ENCODE measurements around the gene ULK1. TPM values are rescaled to one million over a fixed set of nuclear protein-coding genes. Genes with fewer than 3 reads are reported as not detected.

ULK1 gene
- total RNA-seq, 4 donors from 2014 or later = 11.8 to 135 (median 38.8) TPM

GRCh38 chr12:131853832-131854797, 40.3 kb upstream of the ULK1 start:
- DNase-seq = no peak

GRCh38 chr12:131854861-131855476, 39.5 kb upstream of the ULK1 start:
- H3K9me3 ChIP-seq = no peaks in the 10 kb centered on the region
- no peaks in the 10 kb centered on the region for H3K27me3 ChIP-seq
- no peak for DNase-seq
- no peak overlapping the region for H3K27ac ChIP-seq
- H3K36me3 ChIP-seq = no peaks in the 10 kb centered on the region
- no peaks in the 10 kb centered on the region for H3K4me1 ChIP-seq
- TF ChIP-seq POLR2A (IDR thresholded peaks at IDR 0.05) = no peak
- no peak for TF ChIP-seq CTCF (IDR thresholded peaks at IDR 0.05)
- H3K4me3 ChIP-seq = no peak overlapping the region
- intact Hi-C loops (cut with DNase I; ENCODE audit: low total_unique reads) = no loop called here

More at GRCh38 chr12:131853832-131854797, 40.3 kb upstream of the ULK1 start:
- no peak overlapping the region for H3K27ac ChIP-seq
- no peaks in the 10 kb centered on the region for H3K9me3 ChIP-seq
- no peaks in the 10 kb centered on the region for H3K4me1 ChIP-seq
- H3K27me3 ChIP-seq = no peaks in the 10 kb centered on the region
- H3K36me3 ChIP-seq = no peaks in the 10 kb centered on the region
- TF ChIP-seq CTCF (IDR thresholded peaks at IDR 0.05) (no peak), POLR2A (IDR thresholded peaks at IDR 0.05) (no peak)
- no peak overlapping the region for H3K4me3 ChIP-seq
- intact Hi-C loops (cut with DNase I; ENCODE audit: low total_unique reads) = no loop called here

- Histone ChIP-seq H3K4me1 (no peaks in the 10 kb centered on the region), H3K36me3 (no peaks in the 10 kb centered on the region), H3K27ac (no peak overlapping the region), H3K4me3 (no peak overlapping the region), H3K9me3 (no peaks in the 10 kb centered on the region), H3K27me3 (no peaks in the 10 kb centered on the region)
- intact Hi-C loops (cut with DNase I; ENCODE audit: low total_unique reads) = no loop called here
- no peak for DNase-seq
- TF ChIP-seq POLR2A (IDR thresholded peaks at IDR 0.05) = no peak
- TF ChIP-seq CTCF (IDR thresholded peaks at IDR 0.05) = no peak
Measured at GRCh38 chr12:131855521-131856142, 38.8 kb upstream of the ULK1 start.

- intact Hi-C loops (cut with DNase I; ENCODE audit: low total_unique reads) = no loop called here
Measured at GRCh38 chr12:131856366-131857097, 37.9 kb upstream of the ULK1 start.

More at GRCh38 chr12:131856366-131857097, 37.9 kb upstream of the ULK1 start:
- no peaks in the 10 kb centered on the region for H3K9me3 ChIP-seq
- no peak for DNase-seq
- no peaks in the 10 kb centered on the region for H3K27me3 ChIP-seq
- TF ChIP-seq POLR2A (IDR thresholded peaks at IDR 0.05) (no peak), CTCF (IDR thresholded peaks at IDR 0.05) (no peak)
- no peaks in the 10 kb centered on the region for H3K4me1 ChIP-seq
- no peaks in the 10 kb centered on the region for H3K36me3 ChIP-seq
- no peak overlapping the region for H3K27ac ChIP-seq
- no peak overlapping the region for H3K4me3 ChIP-seq

All from uterus (tissue), 4 donors.